ENCODE results near the gene TUT7.
A peak's percentile ranks its signal among the peaks of the same experiment; 100 is the strongest.
"Not testable (repeated sequence)": the region's sequence is repeated elsewhere in the genome, so short reads cannot be mapped to it uniquely, and the experiment has no call there.

The TUT7 gene

DNA sequence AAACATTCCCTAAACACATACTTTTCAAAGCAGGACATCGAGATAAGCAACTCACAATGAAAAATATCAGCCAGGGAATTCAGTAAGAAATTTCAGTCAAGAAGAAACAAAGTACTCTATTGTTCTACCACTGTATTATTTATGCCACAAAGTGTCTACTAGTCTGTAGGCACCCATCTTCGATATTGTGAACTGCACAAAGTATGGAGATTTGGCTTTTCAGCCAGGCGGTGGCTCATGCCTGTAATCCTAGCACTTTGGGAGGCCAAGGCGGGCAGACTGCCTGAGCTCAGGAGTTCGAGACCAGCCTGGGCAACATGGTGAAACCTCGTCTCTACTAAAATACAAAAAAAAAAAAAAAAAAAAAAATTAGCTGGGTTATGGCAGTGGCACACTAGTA is 63.9 kb downstream of the TUT7 start:
- DNase-seq: not testable (repeated sequence)

DNA sequence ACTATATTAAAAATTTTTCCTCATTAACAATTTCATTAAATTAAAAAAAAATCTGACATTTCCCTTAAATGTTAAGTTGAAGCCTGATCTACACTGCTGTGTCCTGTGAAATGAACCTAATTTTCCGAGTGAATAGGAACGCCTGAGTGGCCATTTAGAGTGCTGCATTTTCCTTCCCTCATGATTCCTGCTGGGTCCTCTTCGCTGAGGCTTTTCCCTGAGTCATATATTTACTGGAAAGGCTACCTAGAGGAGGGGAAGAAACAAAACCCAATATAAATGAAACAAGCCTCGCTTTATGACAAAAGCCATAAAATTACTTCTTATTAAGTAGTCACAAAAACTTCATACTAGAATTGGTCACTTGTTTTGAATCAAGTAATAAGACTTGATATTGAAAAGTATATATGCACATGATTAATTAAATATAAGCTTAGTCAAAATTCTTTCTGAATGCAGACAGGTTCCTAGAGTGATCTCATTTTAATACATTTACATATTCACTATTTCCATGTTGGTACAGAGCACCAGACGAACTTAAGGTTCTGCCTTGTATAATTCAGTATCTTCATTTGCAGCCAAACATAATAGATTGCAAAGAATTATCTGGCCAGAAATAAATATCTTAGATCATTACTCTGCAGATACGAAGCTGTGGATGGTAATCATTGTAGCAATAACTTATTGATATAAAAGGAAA is 65.6 kb downstream of the TUT7 start:
- DNase-seq: no peak

DNA sequence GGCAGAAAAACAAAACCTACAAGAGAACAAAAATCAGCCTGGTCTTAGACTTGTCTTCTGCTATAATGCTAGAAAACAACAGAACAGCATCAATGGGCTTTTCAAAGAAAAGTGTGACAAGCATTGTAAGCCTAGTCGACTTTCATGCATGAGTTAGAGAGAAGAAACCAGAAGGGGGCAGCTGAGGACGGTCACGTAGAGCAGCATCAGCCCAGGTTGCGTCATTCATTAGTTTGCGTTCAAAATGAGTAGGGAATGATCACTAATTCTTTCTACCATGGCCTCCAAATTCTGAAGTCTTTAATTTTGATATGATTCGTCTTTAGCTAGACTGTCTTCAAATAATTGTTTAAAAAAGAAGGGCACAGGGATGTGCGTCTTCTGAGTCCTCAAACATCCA is 67.2 kb downstream of the TUT7 start:
- no peak for DNase-seq

DNA sequence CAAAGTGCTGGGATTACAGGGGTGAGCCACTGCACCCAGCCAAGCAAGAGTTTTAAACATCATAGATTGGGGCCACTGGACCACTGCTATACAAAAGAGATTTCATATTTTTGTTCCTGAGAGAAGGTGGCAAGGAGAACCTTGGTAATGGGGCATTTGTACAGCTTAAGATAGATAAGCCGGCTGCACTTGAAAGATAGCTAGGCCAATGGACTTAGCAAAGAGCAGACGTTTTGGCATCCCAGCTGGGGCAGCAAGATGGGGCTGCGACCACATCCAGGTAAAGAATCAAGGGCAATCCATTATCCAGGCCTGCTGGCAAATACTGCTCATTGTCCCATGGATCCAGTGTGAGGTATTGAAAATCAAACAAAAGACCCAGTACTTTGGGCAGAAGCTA is 67.9 kb downstream of the TUT7 start:
- DNase-seq: no peak

DNA sequence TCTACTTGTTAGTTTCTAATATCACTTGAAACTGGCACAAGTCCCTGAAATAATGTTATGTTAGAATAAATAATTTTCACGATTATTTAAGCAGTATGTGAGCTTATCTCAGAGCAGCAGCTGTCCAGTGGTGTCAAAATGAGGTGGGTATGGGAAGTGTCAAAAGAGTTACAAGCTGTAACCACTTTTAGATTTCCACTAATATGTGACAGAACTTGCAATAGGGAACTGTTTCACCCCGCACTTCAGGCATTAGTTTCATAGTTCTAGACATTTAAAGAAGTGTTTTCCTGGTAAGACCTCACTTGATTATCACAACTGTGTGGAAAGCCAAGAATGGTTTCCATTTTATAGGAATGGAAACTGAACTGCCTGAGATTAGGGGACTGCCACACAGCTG is 68.9 kb downstream of the TUT7 start:
- DNase-seq: no peak

DNA sequence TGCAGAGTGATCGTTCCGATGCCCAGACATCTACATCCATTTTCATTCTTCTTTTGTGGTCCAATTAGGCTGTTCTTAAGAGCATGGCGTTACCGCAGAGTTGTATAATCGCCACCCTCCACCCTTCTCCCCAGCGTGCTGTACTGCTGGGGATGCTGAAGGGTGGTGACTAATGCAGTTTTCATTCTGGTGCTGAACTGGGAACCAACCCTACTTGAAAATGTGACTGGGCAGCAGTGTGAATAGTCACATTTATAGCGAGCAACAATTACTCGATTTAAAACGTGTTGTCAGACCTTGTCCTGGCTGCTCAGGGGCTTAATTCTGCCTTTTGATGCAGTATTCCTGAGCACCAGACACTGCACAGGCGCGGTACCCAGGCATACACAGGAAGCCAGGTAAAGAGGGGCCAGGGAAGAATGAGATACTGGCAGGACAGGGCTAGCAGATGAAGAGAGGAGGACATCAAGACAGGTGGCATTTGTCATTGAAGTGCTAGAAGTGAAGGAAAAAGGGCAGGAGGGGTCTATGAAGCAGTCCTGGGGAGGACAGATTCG is 71.2 kb downstream of the TUT7 start:
- peak; percentile 17 for DNase-seq

DNA sequence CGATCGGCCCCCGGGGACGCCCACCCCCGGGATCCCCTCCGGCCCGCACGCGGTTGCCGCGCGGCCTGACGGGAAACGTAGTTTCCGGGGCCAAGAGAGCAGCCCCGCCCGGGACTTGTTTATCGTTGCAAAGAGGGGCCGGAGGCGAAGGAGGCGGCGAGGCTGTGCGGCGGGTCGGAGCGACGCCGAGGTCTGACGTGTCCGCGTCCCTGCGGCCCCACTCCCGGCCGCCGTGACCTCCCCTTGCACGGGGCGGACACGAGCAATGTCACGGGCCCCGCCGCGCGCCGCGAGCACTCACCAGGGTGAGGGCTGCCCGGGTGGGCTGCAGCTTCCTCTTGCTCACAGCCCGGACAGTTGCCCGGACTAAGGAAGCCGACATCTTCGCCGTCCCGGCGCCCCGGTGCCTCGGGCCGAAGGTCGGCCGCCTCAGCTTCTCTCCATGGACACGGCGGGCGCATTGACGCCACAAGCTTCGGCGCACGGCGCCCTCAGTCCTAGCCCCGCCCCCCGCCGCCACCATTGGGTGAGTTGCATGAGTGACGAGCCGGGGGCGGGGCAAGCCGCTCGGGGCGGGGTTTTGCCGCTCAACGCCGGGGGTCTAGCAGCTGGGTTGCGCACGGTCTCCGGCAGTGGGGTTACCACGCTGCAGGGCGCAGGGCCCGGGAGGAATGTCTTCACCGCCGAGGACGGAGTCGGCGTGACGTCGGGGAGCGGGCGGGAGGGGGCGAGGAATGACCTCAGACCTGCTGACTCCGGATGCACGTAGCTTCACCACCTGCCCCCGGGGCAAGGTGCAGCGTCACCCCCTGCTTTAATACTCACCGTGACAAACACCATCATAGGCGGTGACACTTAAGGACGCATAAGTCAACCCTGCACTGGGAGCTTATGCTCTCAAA is 71.9 kb downstream of the TUT7 start, which contains the start of gene ISCA1:
Gene ISCA1 (minus strand): TSS at position 462 of the 902 bp plus-strand sequence. CDS start 80 bp downstream, at position 382.
- DNase-seq: peak; percentile 94

DNA sequence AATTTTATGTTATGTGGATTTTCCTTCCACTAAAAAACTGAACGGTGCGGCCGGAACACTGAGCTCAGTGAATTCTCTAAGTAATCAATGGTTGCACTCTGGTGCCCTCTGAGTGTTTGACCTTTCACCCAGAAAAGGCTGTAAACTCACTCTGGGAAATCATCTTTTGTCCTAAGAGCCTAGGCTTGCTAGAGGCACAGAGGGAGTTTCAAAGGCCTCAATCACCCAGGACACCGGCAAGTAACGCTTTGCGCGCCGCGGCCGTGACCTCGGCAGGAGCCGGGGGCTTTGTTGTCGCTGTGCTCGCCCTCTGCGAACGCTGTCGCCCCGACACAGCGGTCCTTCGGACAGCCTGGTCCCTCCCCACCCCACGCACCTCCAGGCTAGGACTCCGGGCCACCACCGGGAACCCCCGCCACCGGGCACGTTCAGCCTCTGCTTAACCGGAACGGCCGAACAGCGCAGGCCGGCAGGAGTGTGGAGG is 72.6 kb downstream of the TUT7 start:
- peak; percentile 63 for DNase-seq

DNA sequence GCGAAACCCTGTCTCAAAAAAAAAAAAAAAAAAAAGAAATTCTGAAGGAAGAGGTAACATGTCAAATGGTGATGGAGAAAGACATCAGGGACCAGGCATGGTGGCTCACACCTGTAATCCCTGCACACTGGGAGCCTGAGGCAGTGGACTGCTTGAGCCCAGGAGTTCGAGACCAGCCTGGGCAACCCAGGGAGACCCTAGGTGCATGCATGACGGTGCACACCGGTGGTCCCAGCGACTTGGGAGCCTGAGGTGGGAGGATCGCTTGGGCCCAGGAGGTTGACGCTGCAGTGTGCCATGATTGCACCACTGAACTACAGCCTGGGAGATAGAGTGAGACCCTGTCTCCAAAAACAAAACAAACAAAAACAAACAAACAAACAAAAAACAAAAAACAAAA is 73.6 kb downstream of the TUT7 start:
- DNase-seq: no peak

DNA sequence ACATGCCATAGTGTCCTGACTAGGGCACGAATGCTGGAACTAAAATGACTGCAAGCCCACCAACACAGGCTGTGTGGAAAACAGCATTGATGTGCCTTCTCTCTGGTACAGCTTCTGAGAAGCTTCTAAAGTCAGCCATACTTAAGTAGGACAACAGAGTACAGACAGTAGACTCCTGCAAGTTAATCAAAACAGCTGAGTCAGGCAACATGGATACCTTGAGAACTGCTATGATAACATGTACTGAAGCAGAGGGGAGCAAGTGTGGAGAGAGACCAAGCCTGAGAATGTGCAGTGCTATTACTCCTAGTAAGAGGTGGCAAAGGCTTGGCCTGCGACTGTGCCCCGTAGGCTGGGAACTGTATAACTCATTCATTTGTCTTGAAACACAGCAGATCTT is 74.4 kb downstream of the TUT7 start:
- DNase-seq: no peak

DNA sequence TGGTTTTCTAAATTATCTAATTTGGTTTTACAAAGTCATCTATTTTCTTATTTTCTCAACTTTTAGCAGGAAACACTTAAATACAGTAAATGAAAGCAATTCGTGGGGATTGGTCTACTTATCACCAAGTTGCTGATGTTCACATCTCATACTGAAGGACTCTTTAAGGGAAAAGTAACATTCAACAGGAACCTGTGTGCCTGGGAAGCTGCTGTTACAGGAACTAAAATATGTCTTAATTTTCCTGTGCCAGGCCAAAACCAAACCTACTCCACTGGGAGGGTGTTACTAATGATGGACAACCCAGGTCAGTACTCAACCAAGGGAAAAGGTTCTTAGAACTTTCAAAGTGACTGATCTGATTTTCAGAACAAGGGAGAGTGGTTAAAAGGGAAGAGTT is 77.1 kb downstream of the TUT7 start:
- DNase-seq: no peak

DNA sequence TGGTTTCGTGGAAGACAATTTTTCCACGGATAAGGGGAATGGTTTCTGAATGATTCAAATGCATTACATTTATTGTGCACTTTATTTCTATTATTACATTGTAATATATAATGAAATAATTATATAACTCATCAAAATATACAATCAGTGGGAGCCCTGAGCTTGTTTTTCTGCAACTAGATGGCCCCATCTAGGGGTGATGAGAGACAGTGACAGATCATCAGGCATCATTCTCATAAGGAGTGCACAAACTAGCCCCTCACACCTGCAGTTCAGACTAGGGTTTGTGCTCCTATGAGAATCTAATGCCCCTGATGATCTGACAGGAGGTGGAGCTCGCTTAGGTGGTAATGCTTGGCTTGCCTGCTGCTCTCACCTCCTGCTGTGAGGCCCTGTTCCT is 78.2 kb downstream of the TUT7 start:
- no peak for DNase-seq

DNA sequence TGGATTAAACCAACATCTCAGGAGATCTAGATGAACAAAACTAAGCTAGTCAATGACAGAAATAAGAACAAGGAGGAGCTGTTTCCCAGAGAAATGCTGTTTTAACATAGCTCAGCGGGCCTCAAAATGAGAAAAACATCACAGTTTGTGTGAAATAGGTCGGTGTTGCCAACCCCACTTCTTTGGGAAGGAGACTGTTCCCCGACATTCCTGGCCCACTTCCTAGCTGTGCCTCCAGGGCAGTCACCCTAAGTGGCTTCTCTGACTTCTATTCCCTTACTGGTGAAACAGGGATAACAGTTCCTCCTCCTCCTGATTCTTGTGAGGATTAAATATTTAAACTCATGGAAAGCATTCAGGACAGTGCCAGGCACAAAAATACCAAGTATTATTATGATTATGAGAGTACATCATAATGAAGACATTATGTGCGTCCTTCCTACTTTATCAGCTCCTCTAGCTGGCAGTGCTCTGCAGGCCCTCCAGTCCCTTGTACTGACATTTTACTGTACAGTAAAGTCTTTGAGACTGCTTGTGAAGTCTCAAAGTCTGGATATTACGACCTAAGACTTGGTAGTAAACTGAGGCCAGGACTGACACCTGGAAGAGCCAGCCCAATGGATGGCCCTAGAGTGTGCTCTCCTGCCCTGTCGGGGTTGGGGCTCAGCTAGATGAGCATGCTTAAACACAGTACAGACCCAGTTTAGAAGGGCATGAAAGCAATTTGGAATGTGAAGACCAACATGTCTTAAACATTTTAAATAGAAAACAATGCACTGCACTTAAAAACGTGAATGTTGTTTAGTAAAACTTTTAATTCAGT is 79.2 kb downstream of the TUT7 start:
- no peak for DNase-seq

DNA sequence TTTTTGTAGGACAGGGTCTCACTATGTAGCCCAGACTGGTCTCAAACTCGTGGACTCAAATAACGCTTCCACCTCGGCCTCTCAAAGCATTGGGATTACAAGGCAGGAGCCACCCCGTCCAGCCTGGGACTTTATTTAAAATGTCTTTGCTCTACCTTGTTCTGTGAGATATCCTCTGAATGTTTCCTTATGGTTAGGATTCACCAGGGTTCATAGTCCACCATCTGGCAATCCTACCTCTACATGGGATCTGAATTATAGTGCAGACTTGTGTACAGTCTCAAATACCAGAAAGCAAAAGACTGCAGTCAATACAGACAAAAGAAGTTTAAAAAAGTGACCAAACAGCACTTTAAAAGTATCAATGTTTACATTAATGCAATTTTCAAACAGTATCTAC is 82.0 kb downstream of the TUT7 start:
- no peak for DNase-seq

DNA sequence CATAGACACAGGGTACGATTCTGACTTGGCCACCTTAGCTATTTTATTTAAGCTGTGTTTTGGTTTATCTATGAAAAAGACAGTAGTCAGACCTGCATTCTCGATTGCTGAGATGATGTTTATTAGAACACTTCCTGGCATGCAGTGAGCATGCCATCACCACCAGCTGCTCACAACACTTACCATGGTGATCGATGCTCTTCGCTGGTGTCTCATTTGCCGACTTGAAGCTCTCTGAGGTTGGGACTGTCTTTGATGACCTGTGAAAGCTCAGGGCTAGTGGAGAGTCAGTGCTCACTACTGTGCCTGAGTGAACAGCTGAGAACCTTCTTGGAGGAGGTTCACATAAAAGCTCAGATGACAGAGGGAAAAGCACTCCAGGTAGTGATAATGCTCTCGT is 90.3 kb downstream of the TUT7 start:
- DNase-seq: no peak

DNA sequence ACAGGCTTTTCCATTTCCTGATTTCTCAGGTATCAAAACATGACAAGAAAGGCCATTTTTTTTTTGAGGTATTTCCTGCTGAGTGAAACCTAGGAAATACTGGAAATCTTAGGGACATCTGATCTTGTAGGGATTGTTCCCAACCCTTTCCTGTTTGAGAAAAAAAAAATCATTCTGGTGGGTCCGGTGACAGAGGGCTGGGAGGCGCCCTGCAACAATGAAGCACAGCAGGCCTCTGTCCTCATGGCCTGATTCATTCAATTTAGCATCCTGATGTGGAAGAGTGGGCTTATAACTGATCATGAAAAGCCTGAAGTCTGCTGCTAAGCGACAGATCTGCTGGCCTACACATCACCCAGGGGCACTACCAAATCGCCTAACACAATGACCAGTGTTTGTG is 91.7 kb downstream of the TUT7 start:
- DNase-seq: no peak

DNA sequence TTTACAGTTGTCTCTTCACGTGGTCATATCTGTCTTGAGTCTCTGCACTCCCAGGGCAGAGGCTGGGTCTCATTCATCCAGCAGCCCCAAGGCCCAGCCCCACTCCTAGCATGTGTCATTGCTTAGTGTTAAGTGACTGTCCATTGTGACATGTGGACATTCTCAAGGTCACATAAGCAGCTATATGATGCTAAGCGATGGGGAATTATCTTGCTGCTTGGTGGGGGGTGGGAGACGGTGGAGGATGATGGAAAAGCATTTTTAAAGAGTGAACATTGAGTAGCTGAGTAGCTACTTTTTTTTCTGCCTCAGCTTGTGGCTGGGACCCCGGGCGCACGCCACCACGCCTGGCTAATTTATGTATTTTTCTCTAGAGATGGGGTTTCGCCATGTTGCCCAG is 94.7 kb downstream of the TUT7 start, which contains the start of gene C9orf153:
Gene C9orf153 (minus strand): TSS at position 101 of the 400 bp plus-strand sequence. CDS start 30,054 bp downstream, outside the sequence.
- DNase-seq: no peak

DNA sequence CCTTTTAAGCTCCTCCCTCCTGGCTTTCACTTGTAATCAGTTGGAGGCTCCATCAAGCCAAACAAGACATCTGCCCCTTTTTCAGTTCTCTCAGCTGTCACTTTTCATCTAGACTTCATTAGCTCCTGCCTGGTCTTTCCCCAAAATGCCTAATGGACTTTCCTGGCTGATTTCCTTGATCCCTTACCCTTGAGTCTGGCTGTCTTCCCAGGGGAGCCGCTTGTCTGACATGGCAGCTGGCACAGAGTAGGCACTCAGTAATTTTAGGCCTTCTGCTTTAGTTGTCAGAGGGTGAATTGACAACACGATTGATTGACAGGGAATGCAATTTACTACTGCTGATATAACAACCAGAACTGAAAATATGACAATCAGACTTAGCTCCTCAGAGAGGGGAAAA is 96.8 kb downstream of the TUT7 start:
- DNase-seq: peak; percentile 85

DNA sequence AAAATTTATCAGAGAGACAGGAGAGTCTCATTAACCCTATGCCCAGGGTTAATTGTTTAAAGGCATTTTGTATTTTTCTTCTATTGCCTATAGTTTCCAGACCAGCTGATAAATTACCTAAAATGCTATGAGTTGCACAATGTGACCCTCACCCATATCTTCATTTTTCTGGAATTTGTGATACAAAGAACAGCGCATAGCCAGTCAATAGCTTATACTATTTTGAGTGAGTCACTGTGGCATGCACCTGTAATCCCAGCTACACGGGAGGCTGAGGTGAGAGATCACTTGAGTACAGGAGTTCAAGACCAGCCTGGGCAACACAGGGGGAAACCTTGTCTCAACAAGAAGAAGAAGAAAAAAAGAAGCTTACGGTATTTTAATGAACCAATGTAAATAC is 97.6 kb downstream of the TUT7 start:
- no peak for DNase-seq

DNA sequence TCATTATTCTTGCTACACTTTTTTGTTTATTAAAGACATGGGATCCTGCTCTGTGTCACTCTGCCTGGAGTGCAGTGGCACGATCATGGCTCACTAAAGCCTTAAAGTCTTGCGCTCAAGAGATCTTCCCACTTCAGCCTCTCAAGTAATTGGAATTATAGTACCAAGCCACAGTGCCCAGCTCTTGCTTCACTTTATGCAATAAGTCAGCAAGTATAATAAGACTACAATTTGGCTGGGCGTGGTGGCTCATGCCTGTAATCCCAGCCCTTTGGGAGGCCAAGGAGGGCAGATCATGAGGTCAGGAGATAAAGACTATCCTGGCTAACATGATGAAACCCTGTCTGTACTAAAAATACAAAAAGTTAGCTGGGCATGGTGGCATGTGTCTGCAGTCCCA is 100.6 kb downstream of the TUT7 start:
- DNase-seq: no peak

DNA sequence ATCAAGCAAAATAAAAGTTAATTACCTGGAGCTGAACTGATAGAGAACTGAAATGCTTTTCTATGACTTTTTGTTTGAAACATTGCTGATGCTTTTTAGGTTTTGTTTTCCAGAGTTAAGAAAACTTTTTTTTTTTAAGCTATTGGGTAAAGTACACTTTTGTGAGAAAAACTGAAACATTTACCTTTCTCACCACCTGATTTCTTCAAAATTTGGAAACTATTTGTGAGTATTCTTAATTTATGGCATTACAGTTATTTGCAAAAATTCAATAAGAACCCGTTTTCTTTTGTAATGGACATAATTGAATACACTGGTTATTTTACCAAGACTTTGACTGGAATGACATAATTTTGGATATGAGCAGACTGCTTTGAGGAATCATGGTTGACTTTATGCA is 101.3 kb downstream of the TUT7 start:
- DNase-seq: no peak

DNA sequence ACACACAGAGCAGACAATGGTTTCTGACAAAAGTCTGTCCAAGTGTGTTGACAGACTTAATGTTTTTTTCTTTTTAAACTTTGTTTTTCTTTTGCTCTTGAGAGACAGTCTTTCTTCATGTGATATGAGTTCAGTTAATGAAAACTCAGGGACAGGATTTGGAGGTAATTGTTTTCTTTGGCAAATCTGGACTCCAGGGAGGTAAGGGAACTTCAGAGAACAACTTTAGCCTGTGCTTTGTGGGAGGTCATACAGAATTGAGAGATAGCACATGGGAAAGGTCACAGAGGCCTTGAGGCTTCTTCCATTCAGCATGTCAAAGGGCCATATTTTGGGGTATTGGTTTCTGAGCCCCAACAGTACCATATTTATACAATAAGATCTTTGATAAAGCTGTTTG is 104.1 kb downstream of the TUT7 start:
- no peak for DNase-seq

DNA sequence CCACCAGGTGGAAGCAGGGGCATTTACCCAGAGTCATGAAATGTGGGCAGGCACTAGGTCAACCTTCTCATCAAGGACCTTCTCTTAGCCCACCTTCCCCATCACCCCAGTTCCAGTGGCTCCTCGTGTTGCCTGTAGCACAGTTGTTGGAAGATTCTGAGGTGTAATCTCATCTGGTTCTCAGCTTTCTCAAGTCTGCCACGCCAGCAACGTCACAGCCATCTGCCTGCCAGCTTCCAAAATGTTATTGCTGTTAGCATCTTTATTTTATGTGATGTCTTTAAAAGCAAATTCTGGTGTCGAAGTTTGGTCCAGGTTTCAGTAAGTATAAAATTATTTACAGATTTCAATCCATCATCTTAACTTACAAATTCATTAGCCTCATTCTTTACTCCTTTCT is 105.5 kb downstream of the TUT7 start:
- DNase-seq: peak; percentile 10

Data from NCI-H2171 treated with DMSO at 0.1 percent for 48 hours (cell line).